Heart left ventricle (tissue), 16 donors: Measurements from ENCODE around the gene ITPK1. TPM values are rescaled to one million over a fixed set of nuclear protein-coding genes. Genes with fewer than 3 reads are reported as not detected.

ENCODE experiments used
- ATAC-seq, 4 donors: fragments of 200-7000 bp; cut with Tn5 transposase; one replicate each; pipeline ENCODE4 v1.9.1; 2020 to 2022; ENCODE audit warnings: moderate library complexity in 4 of 4, mild to moderate bottlenecking in 3 of 4, moderate number of reproducible peaks in 1 of 4
- DNase-seq, 5 donors: peaks; one replicate each; pipeline ENCODE4 v3.0.0-alpha.2; 2020
- H3K27ac ChIP-seq, 12 donors: fragments of 200-600 bp; sonication (generic) in 4 of 12; one replicate each; pipeline versions ENCODE4 v1.5.0 to v1.8.0; 2016 to 2022; ENCODE audit warnings: mild to moderate bottlenecking in 2 of 12
- H3K27me3 ChIP-seq, 9 donors: fragments of 200-600 bp; sonication (generic) in 2 of 9; one replicate each; pipeline versions ENCODE4 v1.5.1 to v1.8.0; 2016 to 2022; ENCODE audit warnings: mild to moderate bottlenecking in 3 of 9
- H3K36me3 ChIP-seq, 9 donors: fragments of 200-600 bp; sonication (generic) in 2 of 9; one replicate each; pipeline versions ENCODE4 v1.5.0 to v1.8.0; 2018 to 2022; ENCODE audit warnings: mild to moderate bottlenecking in 2 of 9
- H3K4me1 ChIP-seq, 12 donors: fragments of 200-600 bp; sonication (generic) in 4 of 12; one replicate each; pipeline versions ENCODE4 v1.5.0 to v1.8.0; 2016 to 2022; ENCODE audit warnings: mild to moderate bottlenecking in 3 of 12
- H3K4me3 ChIP-seq, 12 donors: fragments of 200-600 bp; sonication (generic) in 4 of 12; one replicate each; pipeline versions ENCODE4 v1.5.0 to v1.8.0; 2017 to 2022; ENCODE audit warnings: mild to moderate bottlenecking in 9 of 12, moderate library complexity in 4 of 12
- H3K9me3 ChIP-seq, 12 donors: fragments of 200-600 bp; sonication (generic) in 4 of 12; one replicate each; pipeline versions ENCODE4 v1.5.0 to v1.8.0; 2016 to 2022; ENCODE audit warnings: mild to moderate bottlenecking in 1 of 12
- POLR2A ChIP-seq, 2 donors: fragments of 450-650 bp; IDR thresholded peaks; one replicate each; pipeline ENCODE4 v1.6.1; 2017; ENCODE audit warnings: antibody characterized with exemption in 2 of 2, mild to moderate bottlenecking in 2 of 2, moderate library complexity in 2 of 2
- WGBS, 4 donors: extraction: QIAGEN DNeasy Blood & Tissue Kit in 2 of 4; methylation state at CpG; one replicate each; pipeline versions ENCODE4 v1.1.5 to v1.1.7; 2013 to 2018; 5-methylcytosine and 5-hydroxymethylcytosine counted together
- intact Hi-C, 10 donors: fragments of 100-400 bp; cut with DNase I; formaldehyde crosslinking; loops; one replicate each; pipeline versions ENCODE4 v1.11.1 to v1.14.2; 2022
- polyA plus RNA-seq, 2 donors: library from polyadenylated mRNA; stranded (reverse); fragments of 200-250 nt; gene quantifications; one replicate each; pipeline ENCODE4 v1.2.3, GENCODE V29; 2013
- total RNA-seq, 9 donors: library from RNA; depleted of rRNA in 2 of 9; stranded (reverse); fragments of >200 nt in 2 of 9; fragmentation: NEBNext Ultra II Directional in 3 of 9; extraction: Animal tissue kit (Norgen Biotek cat#: 25700) in 3 of 9; gene quantifications; one replicate each; pipeline versions ENCODE4 v1.1.0 to v1.2.4, GENCODE V29; 2016 to 2023
- TF ChIP-seq, protein P1 (sequence below), 12 donors: fragments of 200-600 bp; sonication (generic) in 4 of 12; IDR thresholded peaks; one replicate each; pipeline versions ENCODE4 v1.5.0 to v1.8.0; 2018 to 2022; ENCODE audit warnings: antibody characterized with exemption in 12 of 12, mild to moderate bottlenecking in 5 of 12
- donor health status: ischemic (EF 13 %, LVEDD 7.1; RV severe dilation, severe dysfunction).
- donor health status: healthy with polysubstance abuse.
- donor health status: DM: no; HTN: yes; CAD: no.
- donor health status: DM: no; HTN: no; CAD: no.
- donor health status: ischemic (EF 25% LVEDD 6.9; RV normal size, moderate dysfunction).
- donor health status: ischemic (EF 25% LVEDD 5.7; RV mildly dilated, moderate dysfunction).
- donor health status: healthy.
- donor health status: DM: yes; HTN: yes; CAD: no.
- donor health status: ischemic (EF 35%, LVEDD 5.7; RV mildly dilated, moderate dysfunction).
- donor health status: nonischemic (EF 11% LVEDD 7.7; RV severe dilation, severe dysfunction).
- donor health status: DM: yes; HTN: yes; CAD: no.
- donor health status: PGD.
- donor health status: ischemic (EF 29% LVEDD 5.4; RV normal size, mild dysfunction).
- donor health status: nonischemic (EF 23%, LVEDD 6.1; RV moderate dilation, normal function).

The ITPK1 gene
- total and polyA plus RNA-seq, 11 donors: 44.5 to 158 (median 91.0) TPM

DNA sequence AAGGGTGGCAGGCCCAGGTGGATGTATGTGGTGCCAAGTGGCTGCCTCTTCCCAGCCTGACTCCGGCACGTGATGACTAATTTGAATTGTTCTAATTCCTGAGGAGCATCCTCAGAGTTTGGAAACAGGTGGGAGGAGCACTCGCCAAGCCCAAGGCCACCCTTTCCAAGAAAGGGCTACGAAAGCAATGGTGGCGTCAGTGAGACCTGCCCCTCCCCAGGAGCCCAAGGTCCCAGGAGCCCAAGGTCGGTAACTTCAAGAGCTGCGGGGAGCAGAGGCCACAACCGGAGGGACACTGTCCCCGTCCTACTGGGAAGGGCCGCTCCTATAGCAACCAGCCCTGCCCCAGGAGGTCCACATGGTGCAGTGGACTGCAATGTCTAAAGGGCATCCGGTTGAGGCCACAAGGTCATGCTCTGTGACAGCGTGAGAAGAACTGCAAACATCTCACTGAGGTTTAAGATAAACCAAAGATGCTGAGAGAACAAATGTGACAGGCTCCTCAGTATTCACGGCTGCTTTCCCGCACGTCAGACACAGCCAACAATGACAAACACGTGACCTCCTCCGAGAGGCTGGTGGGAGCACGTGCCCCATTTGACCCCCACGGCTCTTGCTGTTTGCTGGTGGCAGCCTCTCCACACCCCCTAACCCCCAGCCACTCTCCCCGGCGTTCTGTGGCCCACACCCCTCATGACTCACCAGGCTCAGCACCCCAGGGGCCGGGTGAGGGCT, 79.6 kb downstream of the ITPK1 start:
- Histone ChIP-seq H3K27me3 (no peaks in the 10 kb centered on the region), H3K27ac (peak overlapping the region; percentile 8 to 90 (median 70)), H3K4me3 (no peak overlapping the region), H3K36me3 (no peaks in the 10 kb centered on the region), H3K4me1 (peaks cover 14 to 94% (median 68%) of the 10 kb centered on the region in 12 donors), H3K9me3 (no peaks in the 10 kb centered on the region)
- peak in 3 of 4 donors; percentile 29 to 40 (median 30) for ATAC-seq
- peak in 3 of 5 donors; percentile 34 to 63 (median 62) for DNase-seq
- intact Hi-C loops: loop anchor here in 3 of 10 donors (5.0 to 10.0 kb wide), 4 partner anchors 64 to 101 kb away; partner anchors contain the start of gene ITPK1 (in 1 of the 3)
- TF ChIP-seq, protein P1, sequence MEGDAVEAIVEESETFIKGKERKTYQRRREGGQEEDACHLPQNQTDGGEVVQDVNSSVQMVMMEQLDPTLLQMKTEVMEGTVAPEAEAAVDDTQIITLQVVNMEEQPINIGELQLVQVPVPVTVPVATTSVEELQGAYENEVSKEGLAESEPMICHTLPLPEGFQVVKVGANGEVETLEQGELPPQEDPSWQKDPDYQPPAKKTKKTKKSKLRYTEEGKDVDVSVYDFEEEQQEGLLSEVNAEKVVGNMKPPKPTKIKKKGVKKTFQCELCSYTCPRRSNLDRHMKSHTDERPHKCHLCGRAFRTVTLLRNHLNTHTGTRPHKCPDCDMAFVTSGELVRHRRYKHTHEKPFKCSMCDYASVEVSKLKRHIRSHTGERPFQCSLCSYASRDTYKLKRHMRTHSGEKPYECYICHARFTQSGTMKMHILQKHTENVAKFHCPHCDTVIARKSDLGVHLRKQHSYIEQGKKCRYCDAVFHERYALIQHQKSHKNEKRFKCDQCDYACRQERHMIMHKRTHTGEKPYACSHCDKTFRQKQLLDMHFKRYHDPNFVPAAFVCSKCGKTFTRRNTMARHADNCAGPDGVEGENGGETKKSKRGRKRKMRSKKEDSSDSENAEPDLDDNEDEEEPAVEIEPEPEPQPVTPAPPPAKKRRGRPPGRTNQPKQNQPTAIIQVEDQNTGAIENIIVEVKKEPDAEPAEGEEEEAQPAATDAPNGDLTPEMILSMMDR (IDR thresholded peaks at IDR 0.05): no peak
- TF ChIP-seq POLR2A (IDR thresholded peaks at IDR 0.05): no peak
- 56 to 57% (median 57%) methylated on average over 21 to 22 of the region's 22 CpGs for WGBS, 4 donors

DNA sequence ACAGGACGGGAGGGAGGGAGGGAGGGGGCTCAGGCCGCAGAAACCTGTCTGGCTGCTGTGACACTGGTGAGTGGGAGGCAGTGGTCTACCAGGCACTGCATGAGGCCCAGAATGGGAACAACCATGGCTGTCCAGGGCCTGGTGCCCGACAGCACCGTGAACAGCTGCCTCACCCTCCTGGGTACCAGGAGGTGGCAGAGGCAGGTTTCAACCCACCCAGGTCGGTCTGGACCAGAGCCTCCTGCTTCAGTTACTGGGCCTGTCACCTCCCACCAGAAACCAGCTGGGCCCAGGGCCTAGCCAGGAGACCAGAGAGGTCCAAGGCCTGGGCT, 80.2 kb downstream of the ITPK1 start:
- Histone ChIP-seq H3K9me3 (no peaks in the 10 kb centered on the region), H3K4me1 (peaks cover 13 to 89% (median 62%) of the 10 kb centered on the region in 12 donors), H3K27me3 (no peaks in the 10 kb centered on the region), H3K27ac (peak overlapping the region in 11 of 12 donors; percentile 8 to 90 (median 72)), H3K4me3 (no peak overlapping the region), H3K36me3 (no peaks in the 10 kb centered on the region)
- WGBS, 4 donors: 89 to 100% (median 95%) methylated on average over 2 to 5 of the region's 5 CpGs
- TF ChIP-seq POLR2A (IDR thresholded peaks at IDR 0.05): no peak
- TF ChIP-seq, protein P1 (IDR thresholded peaks at IDR 0.05): no peak
- DNase-seq: no peak
- no peak for ATAC-seq
- intact Hi-C loops: loop anchor here in 3 of 10 donors (5.0 to 10.0 kb wide), 4 partner anchors 63 to 102 kb away; partner anchors contain the start of gene ITPK1 (in 1 of the 3)

DNA sequence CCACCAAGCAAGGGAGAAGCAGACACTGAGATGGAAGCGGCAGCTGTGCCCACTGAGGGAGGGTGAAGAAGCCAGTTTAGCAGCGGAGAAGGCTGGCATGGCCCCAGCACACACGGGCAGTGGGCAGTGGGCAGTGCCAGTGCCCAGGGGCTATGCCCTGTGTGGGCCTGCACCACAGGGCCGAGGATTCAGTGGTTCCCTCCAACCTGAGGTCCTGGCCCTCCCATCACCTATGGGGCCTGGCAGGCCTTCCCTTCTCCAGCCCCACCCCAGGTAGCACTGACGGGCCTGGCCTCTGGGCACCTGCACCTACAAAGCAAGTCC, 81.1 kb downstream of the ITPK1 start:
- H3K27me3 ChIP-seq: no peaks in the 10 kb centered on the region
- H3K27ac ChIP-seq: peak overlapping the region in 5 of 12 donors; percentile 2 to 90 (median 29)
- ATAC-seq (no peak), DNase-seq (no peak)
- peaks cover 13 to 80% (median 53%) of the 10 kb centered on the region in 12 donors for H3K4me1 ChIP-seq
- H3K4me3 ChIP-seq: no peak overlapping the region
- no peaks in the 10 kb centered on the region for H3K36me3 ChIP-seq
- TF ChIP-seq POLR2A (IDR thresholded peaks at IDR 0.05): no peak
- TF ChIP-seq, protein P1 (IDR thresholded peaks at IDR 0.05): no peak
- intact Hi-C loops: loop anchor here in 1 of 10 donors (10.0 kb wide), 1 partner anchor 80 kb away; the partner anchor contains the start of gene ITPK1
- no peaks in the 10 kb centered on the region for H3K9me3 ChIP-seq
- WGBS, 4 donors: 86 to 100% (median 92%) methylated on average over 1 to 5 of the region's 5 CpGs

DNA sequence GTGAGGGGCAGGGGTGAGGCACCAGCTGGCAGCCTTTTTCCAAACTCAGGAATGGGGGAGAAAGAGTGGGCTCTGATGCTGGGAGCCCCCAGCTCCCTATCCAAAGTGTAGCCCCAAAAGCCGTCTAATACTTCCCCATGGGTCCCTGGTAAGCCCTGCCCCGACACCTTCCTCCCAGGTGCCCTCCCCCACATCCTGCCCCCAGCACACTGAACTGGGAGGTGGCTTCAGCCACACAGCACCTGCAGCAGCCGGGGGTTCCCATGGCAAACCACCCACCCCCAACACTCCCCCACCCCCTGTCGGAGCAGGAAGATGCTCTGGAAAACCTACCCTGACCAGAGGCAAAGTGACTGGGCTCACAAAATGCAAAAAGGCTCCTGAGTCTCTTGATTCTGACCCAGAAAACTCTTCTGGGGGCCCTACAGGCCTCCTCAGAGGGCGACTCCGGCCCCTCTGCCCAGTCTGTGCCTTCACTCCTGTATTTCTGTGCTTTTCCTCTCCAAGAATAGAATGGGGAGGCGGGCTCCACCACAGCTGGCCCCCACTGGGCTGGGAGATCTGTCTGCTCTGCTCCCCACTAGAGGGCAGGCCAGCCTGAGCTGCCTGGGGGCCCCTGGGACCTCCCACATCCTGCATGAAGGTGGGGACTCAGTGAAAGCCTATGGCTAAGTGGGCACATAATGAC, 81.6 kb downstream of the ITPK1 start:
- ATAC-seq (peak in 3 of 4 donors; percentile 10 to 54 (median 36)), DNase-seq (no peak)
- intact Hi-C loops: loop anchor here in 1 of 10 donors (10.0 kb wide), 1 partner anchor 81 kb away; the partner anchor contains the start of gene ITPK1
- no peaks in the 10 kb centered on the region for H3K36me3 ChIP-seq
- H3K27me3 ChIP-seq: no peaks in the 10 kb centered on the region
- 82 to 96% (median 87%) methylated on average over 5 to 7 of the region's 7 CpGs for WGBS, 4 donors
- peak overlapping the region in 5 of 12 donors; percentile 2 to 90 (median 29) for H3K27ac ChIP-seq
- no peak for TF ChIP-seq POLR2A (IDR thresholded peaks at IDR 0.05)
- TF ChIP-seq, protein P1 (IDR thresholded peaks at IDR 0.05): peak in 10 of 12 donors; percentile 35 to 63 (median 50)
- H3K4me3 ChIP-seq: no peak overlapping the region
- peaks cover 13 to 75% (median 50%) of the 10 kb centered on the region in 12 donors for H3K4me1 ChIP-seq
- no peaks in the 10 kb centered on the region for H3K9me3 ChIP-seq
